Esophagus (tissue), 2 donors: ENCODE data around the gene ANKDD1B. TPM values are rescaled to one million over a fixed set of nuclear protein-coding genes. Genes with fewer than 3 reads are reported as not detected.
A peak's percentile ranks its signal among the peaks of the same experiment; 100 is the strongest.

Source experiments
- H3K27ac ChIP-seq, 2 donors: one replicate each; pipeline ENCODE4 v1.5.1; 2013; ENCODE audit warnings: low read depth in 2 of 2, mild to moderate bottlenecking in 2 of 2, inconsistent platforms in 1 of 2, low read length in 1 of 2, moderate library complexity in 1 of 2
- H3K27me3 ChIP-seq, 2 donors: one replicate each; pipeline ENCODE4 v1.6.1; 2013; ENCODE audit warnings: low read length in 2 of 2, control low read depth in 1 of 2, mild to moderate bottlenecking in 1 of 2; ENCODE audit not compliant: insufficient read depth in 2 of 2, control insufficient read depth in 1 of 2
- H3K36me3 ChIP-seq, 2 donors: one replicate each; pipeline ENCODE4 v1.6.1; 2013; ENCODE audit warnings: low read length in 1 of 2; ENCODE audit not compliant: control insufficient read depth in 2 of 2, insufficient read depth in 2 of 2
- H3K4me1 ChIP-seq, 2 donors: one replicate each; pipeline ENCODE4 v1.6.1; 2013; ENCODE audit warnings: low read length in 1 of 2; ENCODE audit not compliant: control insufficient read depth in 2 of 2, insufficient read depth in 2 of 2
- H3K4me3 ChIP-seq, 2 donors: one replicate each; pipeline ENCODE4 v1.5.1; 2013; ENCODE audit warnings: low read length in 2 of 2, mild to moderate bottlenecking in 2 of 2, low read depth in 1 of 2, moderate library complexity in 1 of 2
- H3K9me3 ChIP-seq, 2 donors: one replicate each; pipeline ENCODE4 v1.6.1; 2013; ENCODE audit warnings: mild to moderate bottlenecking in 2 of 2, low read depth in 1 of 2, low read length in 1 of 2, moderate library complexity in 1 of 2; ENCODE audit not compliant: control insufficient read depth in 2 of 2, insufficient read depth in 1 of 2
- WGBS, 2 donors: extraction: QIAGEN DNeasy Blood & Tissue Kit; methylation state at CpG; one replicate each; pipeline ENCODE4 v1.1.7; 2013; 5-methylcytosine and 5-hydroxymethylcytosine counted together
- polyA plus RNA-seq, 2 donors: library from polyadenylated mRNA; stranded (reverse); fragments of 200-250 nt; gene quantifications; one replicate each; pipeline ENCODE4 v1.2.3, GENCODE V29; 2013
- donor health status: healthy with polysubstance abuse.
- donor health status: Bipolar disorder and iron deficiency.

Gene ANKDD1B
- polyA plus RNA-seq, 2 donors: 0.15 to 0.92 TPM

- no peaks in the 10 kb centered on the region for H3K4me1 ChIP-seq
- no peaks in the 10 kb centered on the region for H3K27me3 ChIP-seq
- no peak overlapping the region for H3K4me3 ChIP-seq
- H3K9me3 ChIP-seq: no peaks in the 10 kb centered on the region
- 78 to 80% methylated on average over 1 of the region's 1 CpG for WGBS, 2 donors
- no peaks in the 10 kb centered on the region for H3K36me3 ChIP-seq
- no peak overlapping the region for H3K27ac ChIP-seq
Observed at GRCh38 chr5:75707911-75708509, 96.8 kb downstream of the ANKDD1B start.

- Histone ChIP-seq H3K27ac (no peak overlapping the region), H3K4me3 (no peak overlapping the region), H3K9me3 (no peaks in the 10 kb centered on the region), H3K27me3 (no peaks in the 10 kb centered on the region), H3K36me3 (peaks cover 0 to 3% of the 10 kb centered on the region in 2 donors), H3K4me1 (no peaks in the 10 kb centered on the region)
- WGBS, 2 donors: 84 to 87% methylated on average over 1 of the region's 1 CpG
Observed at GRCh38 chr5:75710637-75711036, 99.4 kb downstream of the ANKDD1B start.

- Histone ChIP-seq H3K4me3 (no peak overlapping the region), H3K27me3 (no peaks in the 10 kb centered on the region), H3K9me3 (no peaks in the 10 kb centered on the region), H3K36me3 (peaks cover 0 to 3% of the 10 kb centered on the region in 2 donors), H3K27ac (no peak overlapping the region), H3K4me1 (no peaks in the 10 kb centered on the region)
- WGBS, 2 donors: 97 to 98% methylated on average over 1 of the region's 1 CpG
Observed at GRCh38 chr5:75711151-75711550, 99.9 kb downstream of the ANKDD1B start.

- H3K27me3 ChIP-seq: no peaks in the 10 kb centered on the region
- no peaks in the 10 kb centered on the region for H3K4me1 ChIP-seq
- no peak overlapping the region for H3K4me3 ChIP-seq
- 90 to 95% methylated on average over 2 of the region's 2 CpGs for WGBS, 2 donors
- H3K27ac ChIP-seq: no peak overlapping the region
- H3K36me3 ChIP-seq: peaks cover 0 to 3% of the 10 kb centered on the region in 2 donors
- H3K9me3 ChIP-seq: no peaks in the 10 kb centered on the region
Observed at GRCh38 chr5:75712091-75712490, 100.8 kb downstream of the ANKDD1B start.

- H3K27ac ChIP-seq: peak overlapping the region; percentile 84 to 92
- no peaks in the 10 kb centered on the region for H3K9me3 ChIP-seq
- peaks cover 0 to 3% of the 10 kb centered on the region in 2 donors for H3K36me3 ChIP-seq
- WGBS, 2 donors: 1 to 2% methylated on average over 7 of the region's 7 CpGs
- H3K27me3 ChIP-seq: peaks cover 0 to 2% of the 10 kb centered on the region in 2 donors
- peak overlapping the region; percentile 60 to 80 for H3K4me3 ChIP-seq
- H3K4me1 ChIP-seq: no peaks in the 10 kb centered on the region
Observed at GRCh38 chr5:75716715-75717081, 105.4 kb downstream of the ANKDD1B start.

GRCh38 chr5:75717082-75717922, 106.0 kb downstream of the ANKDD1B start, which contains the start of gene POC5:
Gene POC5, minus strand, starts transcription at chr5:75717437. Its CDS starts 4,500 bp downstream, at chr5:75712937.
- Histone ChIP-seq H3K27me3 (peaks cover 0 to 3% of the 10 kb centered on the region in 2 donors), H3K9me3 (no peaks in the 10 kb centered on the region), H3K4me1 (no peaks in the 10 kb centered on the region), H3K27ac (peak within 1 kb of the TSS; percentile 84 to 92), H3K4me3 (peak within 1 kb of the TSS; percentile 60 to 80), H3K36me3 (peaks cover 0 to 3% of the 10 kb centered on the region in 2 donors)
- 9 to 10% methylated on average over 51 of the region's 51 CpGs for WGBS, 2 donors

- 71 to 75% methylated on average over 5 of the region's 5 CpGs for WGBS, 2 donors
- Histone ChIP-seq H3K27me3 (peaks cover 0 to 3% of the 10 kb centered on the region in 2 donors), H3K4me3 (no peak overlapping the region)
Observed at GRCh38 chr5:75720882-75721281, 109.6 kb downstream of the ANKDD1B start.

More at GRCh38 chr5:75720882-75721281, 109.6 kb downstream of the ANKDD1B start:
- Histone ChIP-seq H3K27ac (no peak overlapping the region), H3K9me3 (no peaks in the 10 kb centered on the region), H3K4me1 (no peaks in the 10 kb centered on the region), H3K36me3 (no peaks in the 10 kb centered on the region)

Other genes with a start within 250 kb of the ANKDD1B start
- 10 to 100 TPM; 13.4 to 13.5 TPM for gene CERT1, start 99.8 kb upstream of the ANKDD1B start, polyA plus RNA-seq
- gene POLK, start 99.6 kb upstream of the ANKDD1B start, polyA plus RNA-seq: 1 to 10 TPM; 3.2 to 3.5 TPM
- 1 to 10 TPM; 3.5 TPM for gene POC5, start 106.0 kb downstream of the ANKDD1B start, polyA plus RNA-seq